GM12878 (cell line): ENCODE measurements around the gene CLPX. TPM values are rescaled to one million over a fixed set of nuclear protein-coding genes. Genes with fewer than 3 reads are reported as not detected.

Experiments
- ATF7 ChIP-seq: fragments of 450-650 bp; IDR thresholded peaks from 2 replicates; pipeline ENCODE4 v1.6.1; 2016; ENCODE audit warnings: low read depth, mild to moderate bottlenecking
- BHLHE40 ChIP-seq, 2 experiments: fragments of 450-650 bp in 1 of 2; IDR thresholded peaks; 2 replicates each; pipeline ENCODE4 v1.6.1; 2011 to 2017; ENCODE audit warnings: low read depth in 2 of 2, borderline replicate concordance in 1 of 2, improper control_type of control experiment in 1 of 2, low read length in 1 of 2, mild to moderate bottlenecking in 1 of 2
- BRCA1 ChIP-seq: IDR thresholded peaks from 2 replicates; pipeline ENCODE4 v1.6.1; 2011; ENCODE audit warnings: low read depth, low read length, improper control_type of control experiment
- CHD4 ChIP-seq: fragments of 200-600 bp; sonication (generic); IDR thresholded peaks from 2 replicates; pipeline ENCODE4 v1.6.1; 2016; ENCODE audit warnings: mild to moderate bottlenecking
- ESRRA ChIP-seq: IDR thresholded peaks from 2 replicates; pipeline ENCODE4 v1.6.1; 2012; ENCODE audit warnings: mild to moderate bottlenecking, low read length, improper control_type of control experiment
- FOS ChIP-seq: IDR thresholded peaks from 3 replicates; pipeline ENCODE4 v1.6.1; 2011; ENCODE audit warnings: borderline replicate concordance; ENCODE audit not compliant: insufficient read length; ENCODE audit errors: extremely low read depth
- HDGF ChIP-seq: fragments of 450-650 bp; IDR thresholded peaks from 2 replicates; pipeline ENCODE4 v1.6.1; 2016; ENCODE audit warnings: antibody characterized with exemption
- IKZF1 ChIP-seq: fragments of 450-650 bp; conservative IDR thresholded peaks from 2 replicates; pipeline ENCODE4 v1.6.1; 2017; ENCODE audit warnings: antibody characterized with exemption, mild to moderate bottlenecking
- LARP7 ChIP-seq: fragments of 450-650 bp; IDR thresholded peaks from 2 replicates; pipeline ENCODE4 v1.6.1; 2017; ENCODE audit warnings: mild to moderate bottlenecking
- MEF2A ChIP-seq: IDR thresholded peaks from 2 replicates; pipeline ENCODE4 v1.6.1; 2011; ENCODE audit warnings: low read depth, mild to moderate bottlenecking, low read length, moderate library complexity; ENCODE audit not compliant: insufficient read depth
- MEF2B ChIP-seq: fragments of 450-650 bp; IDR thresholded peaks from 2 replicates; pipeline ENCODE4 v1.6.1; 2018; ENCODE audit warnings: mild to moderate bottlenecking, moderate library complexity; ENCODE audit not compliant: partially characterized antibody, poor library complexity, severe bottlenecking
- MTA2 ChIP-seq: fragments of 450-650 bp; IDR thresholded peaks from 2 replicates; pipeline ENCODE4 v1.6.1; 2016; ENCODE audit warnings: low read depth, mild to moderate bottlenecking, moderate library complexity
- NFYB ChIP-seq: IDR thresholded peaks from 2 replicates; pipeline ENCODE4 v1.6.1; 2011; ENCODE audit warnings: low read depth, mild to moderate bottlenecking, low read length, improper control_type of control experiment, moderate library complexity; ENCODE audit not compliant: insufficient read depth
- PML ChIP-seq: IDR thresholded peaks from 2 replicates; pipeline ENCODE4 v1.6.1; 2012; ENCODE audit warnings: low read length, inconsistent platforms
- POLR2AphosphoS5 ChIP-seq: IDR thresholded peaks from 2 replicates; pipeline ENCODE4 v1.6.1; 2011; ENCODE audit warnings: mild to moderate bottlenecking, low read length, inconsistent platforms
- RAD21 ChIP-seq: IDR thresholded peaks from 2 replicates; pipeline ENCODE4 v1.6.1; 2011; ENCODE audit warnings: mild to moderate bottlenecking, low read depth, low read length, moderate library complexity; ENCODE audit not compliant: insufficient read depth
- RUNX3 ChIP-seq: IDR thresholded peaks from 2 replicates; pipeline ENCODE4 v1.6.1; 2012; ENCODE audit warnings: low read length, inconsistent platforms
- SMC3 ChIP-seq: IDR thresholded peaks from 2 replicates; pipeline ENCODE4 v1.6.1; 2011; ENCODE audit warnings: low read length, improper control_type of control experiment, borderline replicate concordance
- SPI1 ChIP-seq: IDR thresholded peaks from 2 replicates; pipeline ENCODE4 v1.6.1; 2011; ENCODE audit warnings: low read depth, mild to moderate bottlenecking, low read length, moderate library complexity, borderline replicate concordance; ENCODE audit not compliant: insufficient read depth
- SUPT20H ChIP-seq: IDR thresholded peaks from 2 replicates; pipeline ENCODE4 v1.6.1; 2011; ENCODE audit warnings: low read depth, mild to moderate bottlenecking, low read length, moderate library complexity, borderline replicate concordance; ENCODE audit not compliant: control insufficient read depth
- ZNF384 ChIP-seq: IDR thresholded peaks from 2 replicates; pipeline ENCODE4 v1.6.1; 2012; ENCODE audit warnings: low read depth, mild to moderate bottlenecking, low read length, improper control_type of control experiment, borderline replicate concordance
- ZZZ3 ChIP-seq: IDR thresholded peaks from 2 replicates; pipeline ENCODE4 v1.6.1; 2011; ENCODE audit warnings: low read depth; ENCODE audit not compliant: control insufficient read depth, insufficient read length
- polyA plus RNA-seq, 11 experiments: library from polyadenylated mRNA; depleted of rRNA in 4 of 11; unstranded in 6 of 11; stranded (reverse) in 5 of 11; fragments of >200 nt; fragmentation: Nextera tagmentation in 4 of 11; fragmentation: Illumina TruSeq in 1 of 11; extraction: Ambion mirVana in 4 of 11; extraction: Trizol in 1 of 11; gene quantifications; 1 replicate in 1 of 11; 2 replicates in 10 of 11; pipeline versions ENCODE4 v1.2.1 to v1.2.3, GENCODE V29; 2011 to 2016; ENCODE audit warnings: inconsistent platforms in 2 of 11, missing spikeins in 2 of 11, low read depth in 1 of 11
- total RNA-seq, 4 experiments: library from RNA; depleted of rRNA in 3 of 4; stranded (reverse); fragments of >200 nt in 3 of 4; fragmentation: Illumina TruSeq in 1 of 4; extraction: Trizol in 1 of 4; gene quantifications; 2 replicates each; pipeline versions ENCODE4 v1.2.1 to v1.2.3, GENCODE V29; 2013 to 2021
- TF ChIP-seq, protein P1 (sequence below): fragments of 450-650 bp; formaldehyde crosslinking; IDR thresholded peaks from 2 replicates; pipeline ENCODE4 v1.4.0; 2020; ENCODE audit warnings: mild to moderate bottlenecking, moderate library complexity

The CLPX gene
- total and polyA plus RNA-seq, 10 of the 15 experiments (the other 5 are each of a cell fraction or from before 2014, with no cell fraction given) = 10.1 to 57.4 (median 31.3) TPM

DNA sequence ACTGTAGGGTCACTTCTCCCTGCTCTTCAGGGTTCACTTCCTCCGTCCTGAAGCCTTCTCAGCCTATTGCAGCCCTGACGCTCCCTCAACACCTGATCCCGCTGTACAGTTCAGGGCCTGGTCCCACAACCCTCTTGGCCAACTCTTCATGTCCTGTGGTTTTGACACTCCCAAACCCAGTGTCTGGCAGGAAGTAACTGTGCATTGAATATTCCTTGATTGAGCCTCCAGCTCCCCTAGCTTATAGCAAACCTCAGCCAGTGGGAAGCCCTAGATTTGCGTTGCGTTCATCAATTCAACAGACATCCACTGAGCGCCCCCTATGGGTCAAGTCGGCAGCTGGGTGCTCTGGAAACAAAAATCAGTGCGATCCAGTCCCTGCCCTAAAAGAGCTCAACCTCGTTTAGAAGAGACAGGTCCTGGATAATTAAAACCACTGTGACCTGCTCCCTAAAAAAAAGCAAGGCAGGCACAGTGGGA is 83.7 kb downstream of the CLPX start (continued):
- TF ChIP-seq ATF7 (no peak), ESRRA (no peak), HDGF (no peak), LARP7 (no peak), CHD4 (no peak), BRCA1 (no peak), ZZZ3 (no peak), SMC3 (peak; percentile 43; the same call in 1 of the 2 replicates), SUPT20H (no peak), RUNX3 (0 out of 2 replicates have a peak, but pooled peaks have one; percentile 16), NFYB (no peak), MEF2B (no peak), POLR2AphosphoS5 (no peak), SPI1 (no peak), RAD21 (peak; percentile 65), MTA2 (no peak), MEF2A (no peak), FOS (no peak), IKZF1 (no peak), ZNF384 (no peak), BHLHE40 (IDR thresholded peaks at IDR 0.05; ENCODE audit: borderline replicate concordance in 1 of 2, low read depth in 2 of 2, low read length in 1 of 2) (no peak), PML (no peak)
- TF ChIP-seq, protein P1, sequence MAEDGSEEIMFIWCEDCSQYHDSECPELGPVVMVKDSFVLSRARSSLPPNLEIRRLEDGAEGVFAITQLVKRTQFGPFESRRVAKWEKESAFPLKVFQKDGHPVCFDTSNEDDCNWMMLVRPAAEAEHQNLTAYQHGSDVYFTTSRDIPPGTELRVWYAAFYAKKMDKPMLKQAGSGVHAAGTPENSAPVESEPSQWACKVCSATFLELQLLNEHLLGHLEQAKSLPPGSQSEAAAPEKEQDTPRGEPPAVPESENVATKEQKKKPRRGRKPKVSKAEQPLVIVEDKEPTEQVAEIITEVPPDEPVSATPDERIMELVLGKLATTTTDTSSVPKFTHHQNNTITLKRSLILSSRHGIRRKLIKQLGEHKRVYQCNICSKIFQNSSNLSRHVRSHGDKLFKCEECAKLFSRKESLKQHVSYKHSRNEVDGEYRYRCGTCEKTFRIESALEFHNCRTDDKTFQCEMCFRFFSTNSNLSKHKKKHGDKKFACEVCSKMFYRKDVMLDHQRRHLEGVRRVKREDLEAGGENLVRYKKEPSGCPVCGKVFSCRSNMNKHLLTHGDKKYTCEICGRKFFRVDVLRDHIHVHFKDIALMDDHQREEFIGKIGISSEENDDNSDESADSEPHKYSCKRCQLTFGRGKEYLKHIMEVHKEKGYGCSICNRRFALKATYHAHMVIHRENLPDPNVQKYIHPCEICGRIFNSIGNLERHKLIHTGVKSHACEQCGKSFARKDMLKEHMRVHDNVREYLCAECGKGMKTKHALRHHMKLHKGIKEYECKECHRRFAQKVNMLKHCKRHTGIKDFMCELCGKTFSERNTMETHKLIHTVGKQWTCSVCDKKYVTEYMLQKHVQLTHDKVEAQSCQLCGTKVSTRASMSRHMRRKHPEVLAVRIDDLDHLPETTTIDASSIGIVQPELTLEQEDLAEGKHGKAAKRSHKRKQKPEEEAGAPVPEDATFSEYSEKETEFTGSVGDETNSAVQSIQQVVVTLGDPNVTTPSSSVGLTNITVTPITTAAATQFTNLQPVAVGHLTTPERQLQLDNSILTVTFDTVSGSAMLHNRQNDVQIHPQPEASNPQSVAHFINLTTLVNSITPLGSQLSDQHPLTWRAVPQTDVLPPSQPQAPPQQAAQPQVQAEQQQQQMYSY (CRISPR knock-in tag) = no peak
